Measurements from ENCODE around the gene PHLDB2. TPM values are rescaled to one million over a fixed set of nuclear protein-coding genes. Genes with fewer than 3 reads are reported as not detected.
A peak's percentile ranks its signal among the peaks of the same experiment; 100 is the strongest.

PHLDB2 gene
- total and polyA plus RNA-seq, 2 of the 13 experiments (the other 11 are each of a cell fraction or from before 2014, with no cell fraction given): 8.4 to 23.6 TPM

- Histone ChIP-seq H2AFZ (ENCODE audit: low read length) (no peak overlapping the region), H3K9me3 (ENCODE audit: low read length) (no peaks in the 10 kb centered on the region), H3K36me3 (replicated peaks in 1 of 2; ENCODE audit: control insufficient read depth in 1 of 2, insufficient read depth in 2 of 2, low read length in 2 of 2) (no peaks in the 10 kb centered on the region), H3K79me2 (ENCODE audit: insufficient read depth, low read length) (no peaks in the 10 kb centered on the region), H3K4me2 (ENCODE audit: low read depth, low read length) (no peak overlapping the region), H4K20me1 (ENCODE audit: insufficient read depth, low read length) (no peaks in the 10 kb centered on the region), H3K4me1 (ENCODE audit: insufficient read depth, low read length) (peaks cover 25% of the 10 kb centered on the region), H3K4me3 (replicated peaks in 1 of 3; ENCODE audit: insufficient read depth in 1 of 3, low read depth in 2 of 3, low read length in 3 of 3) (no peak overlapping the region), H3K27ac (ENCODE audit: extremely low read length, insufficient read depth, low read length) (no peak overlapping the region), H3K9ac (ENCODE audit: insufficient read depth, low read depth, low read length) (no peak overlapping the region), H3K27me3 (ENCODE audit: control insufficient read depth in 1 of 2, insufficient read depth in 2 of 2, low read length in 2 of 2) (peaks cover 1 to 10% of the 10 kb centered on the region in 2 experiments; a peak in 3 of 5 replicates)
- no peak for FAIRE-seq
- in situ Hi-C loops (cut with HindIII; ENCODE audit: extremely low pct_ligation_motif_present, low pct_unique_long_range_greater_than_20kb) (no loop called here), intact Hi-C loops (cut with micrococcal nuclease; ENCODE audit: unreplicated experiment) (no loop called here)
- whole genome bisulfite sequencing (ENCODE audit: low lambda C conversion rate): 20% methylated on average over 2 of the region's 2 CpGs
- ChIA-PET POLR2A (no interaction called here), CTCF (ENCODE audit: low intra/inter-chr PET ratio, low total read pairs) (no interaction called here)
- TF ChIP-seq HNF4G (IDR thresholded peaks at IDR 0.05; ENCODE audit: borderline replicate concordance, low read depth, low read length) (peak; percentile 48), HNF4G (CRISPR knock-in tag; IDR thresholded peaks at IDR 0.05; ENCODE audit: borderline replicate concordance, low read depth) (no peak), NR2C2 (CRISPR knock-in tag; IDR thresholded peaks at IDR 0.05; ENCODE audit: borderline replicate concordance) (peak; percentile 62), ZNF570 (CRISPR knock-in tag; IDR thresholded peaks at IDR 0.05; ENCODE audit: borderline replicate concordance) (no peak), MATR3 (CRISPR knock-in tag; IDR thresholded peaks at IDR 0.05) (no peak), NR2F6 (IDR thresholded peaks at IDR 0.05) (peak; percentile 68), NR2F6 (CRISPR knock-in tag; IDR thresholded peaks at IDR 0.05) (peak; percentile 33; the same call in 1 of the 2 replicates), HNF4A (CRISPR knock-in tag; IDR thresholded peaks at IDR 0.05) (peak; percentile 26; the same call in 1 of the 2 replicates)
- TF ChIP-seq, protein P1, sequence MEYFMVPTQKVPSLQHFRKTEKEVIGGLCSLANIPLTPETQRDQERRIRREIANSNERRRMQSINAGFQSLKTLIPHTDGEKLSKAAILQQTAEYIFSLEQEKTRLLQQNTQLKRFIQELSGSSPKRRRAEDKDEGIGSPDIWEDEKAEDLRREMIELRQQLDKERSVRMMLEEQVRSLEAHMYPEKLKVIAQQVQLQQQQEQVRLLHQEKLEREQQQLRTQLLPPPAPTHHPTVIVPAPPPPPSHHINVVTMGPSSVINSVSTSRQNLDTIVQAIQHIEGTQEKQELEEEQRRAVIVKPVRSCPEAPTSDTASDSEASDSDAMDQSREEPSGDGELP (IDR thresholded peaks at IDR 0.05; ENCODE audit: borderline replicate concordance, low read depth): peak; percentile 21; the same call in 1 of the 2 replicates
- ATAC-seq: peak; percentile 61
- DNase-seq (ENCODE audit: low spot score): no peak
- no TSS peak for BruUV-seq (replicated peaks)
Observed at GRCh38 chr3:112004669-112005068, 145.6 kb downstream of the PHLDB2 start.
